ENCODE measurements around the gene EPHA10.
"Not testable (repeated sequence)": the region's sequence is repeated elsewhere in the genome, so short reads cannot be mapped to it uniquely, and the experiment has no call there.

EPHA10 gene

DNA sequence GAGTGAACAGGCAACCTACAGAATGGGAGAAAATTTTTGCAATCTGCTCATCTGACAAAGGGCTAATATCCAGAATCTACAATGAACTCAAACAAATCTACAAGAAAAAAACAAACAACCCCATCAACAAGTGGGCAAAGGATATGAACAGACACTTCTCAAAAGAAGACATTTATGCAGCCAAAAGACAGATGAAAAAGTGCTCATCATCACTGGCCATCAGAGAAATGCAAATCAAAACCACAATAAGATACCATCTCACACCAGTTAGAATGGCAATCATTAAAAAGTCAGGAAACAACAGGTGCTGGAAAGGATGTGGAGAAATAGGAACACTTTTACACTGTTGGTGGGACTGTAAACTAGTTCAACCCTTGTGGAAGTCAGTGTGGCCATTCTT is 6.5 kb upstream of the EPHA10 start:
- DNase-seq (ENCODE audit: low read depth, low spot score) = not testable (repeated sequence)

DNA sequence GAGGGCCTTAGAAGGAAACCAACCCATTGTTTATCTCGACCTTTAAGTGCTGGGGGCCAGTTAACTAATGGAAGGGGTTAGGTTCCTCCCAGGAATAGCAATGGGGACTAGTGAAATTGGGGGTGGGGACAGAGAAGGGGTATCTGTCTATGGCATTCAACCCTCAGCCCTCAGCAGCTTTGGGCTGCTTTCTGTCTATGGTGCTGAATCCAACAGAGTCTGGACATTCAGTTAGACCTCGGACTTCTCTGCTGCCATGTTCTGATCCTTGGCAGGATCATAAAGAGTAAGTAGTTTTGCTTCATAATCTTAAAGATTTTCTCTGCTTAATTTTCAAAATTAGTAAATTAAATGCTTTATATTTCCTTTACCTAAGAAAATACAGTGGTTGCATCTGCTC is 2.6 kb upstream of the EPHA10 start:
- DNase-seq (ENCODE audit: low read depth, low spot score) = no peak

DNA sequence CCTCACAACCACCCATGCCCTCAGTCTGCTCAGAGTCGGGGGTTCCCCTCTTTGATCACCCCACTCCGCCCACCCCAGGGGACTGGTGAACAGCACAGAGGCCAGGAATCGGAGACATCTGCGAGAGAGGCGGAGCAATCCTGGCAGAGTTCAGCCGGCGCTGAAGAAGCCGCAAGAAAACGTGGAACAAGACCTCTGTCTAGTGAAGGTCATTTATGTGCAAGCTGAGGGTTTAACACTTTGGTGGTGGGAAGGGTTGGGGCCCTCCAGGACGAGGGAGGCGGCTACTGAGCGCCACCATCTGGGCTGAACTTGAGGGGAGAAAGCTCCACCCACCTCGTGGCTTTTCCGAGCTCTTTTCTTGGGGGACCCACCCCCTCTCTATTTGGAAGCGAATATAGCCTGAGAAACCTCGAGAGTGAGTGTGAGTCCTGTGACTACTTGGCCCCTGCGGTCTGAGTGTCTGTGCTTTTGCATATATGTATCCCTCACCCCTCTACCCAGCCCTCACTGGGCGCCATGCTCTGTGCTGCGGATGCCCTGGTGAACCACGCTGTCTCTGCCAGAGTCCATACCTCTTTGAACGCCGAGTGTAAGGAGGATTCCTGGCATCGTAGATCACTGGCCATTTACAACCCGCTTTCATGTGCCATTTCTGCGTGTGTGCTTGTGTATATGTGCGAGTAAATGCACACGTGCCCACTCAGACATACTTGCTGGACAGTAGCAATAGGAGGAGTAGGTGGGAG is 1.2 kb upstream of the EPHA10 start:
- no peak for DNase-seq (ENCODE audit: low read depth, low spot score)

DNA sequence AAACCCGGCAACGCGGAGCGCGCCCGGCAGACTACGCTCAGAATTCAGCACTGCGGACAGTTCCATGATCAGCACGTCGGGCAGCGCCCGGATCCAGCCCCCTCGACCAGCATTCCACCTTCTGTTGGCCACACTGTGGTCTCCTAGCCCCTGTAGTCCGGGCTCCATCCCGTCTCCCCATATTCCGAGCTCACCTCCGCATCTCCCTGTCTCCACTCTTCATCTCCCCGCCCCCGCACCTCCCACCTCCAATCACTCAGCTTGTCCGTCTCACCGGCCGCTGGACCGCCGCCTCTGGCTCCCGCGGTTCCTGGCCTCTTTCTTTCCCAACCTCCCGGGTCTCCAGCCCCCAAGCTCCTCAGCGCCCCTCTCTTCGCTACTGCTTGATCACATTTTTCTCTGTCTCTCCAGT is 500 bp downstream of the EPHA10 start:
- DNase-seq (ENCODE audit: low read depth, low spot score) = no peak

DNA sequence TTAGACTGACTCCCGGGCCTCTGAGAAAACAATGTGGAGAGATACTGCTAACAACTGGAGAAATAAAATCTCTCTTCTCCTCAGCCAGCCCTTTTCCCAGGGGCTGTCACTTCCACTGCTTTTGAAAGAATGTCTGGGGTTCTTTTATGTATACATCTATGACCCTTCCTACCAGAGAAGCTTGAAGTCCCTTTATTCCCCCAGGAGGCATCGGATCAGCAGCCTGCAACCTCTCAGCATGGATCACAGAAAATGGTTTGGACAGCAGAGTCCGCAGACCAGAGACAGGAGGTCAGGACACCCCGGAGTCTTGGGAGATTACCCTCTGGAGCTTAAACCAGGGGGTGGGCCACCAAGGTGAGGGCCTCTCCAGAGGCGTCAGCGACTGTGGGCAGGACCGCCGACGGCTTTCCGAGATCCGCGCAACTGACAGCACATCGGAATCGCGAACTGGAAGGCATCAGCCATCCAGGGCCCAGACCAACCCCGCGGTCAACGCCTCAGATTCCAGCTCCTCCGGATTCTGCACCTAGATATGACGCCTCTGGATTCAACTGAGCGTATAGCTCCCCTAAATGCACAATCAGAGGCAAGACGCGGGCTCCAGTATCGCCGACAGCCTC is 1.0 kb downstream of the EPHA10 start:
- DNase-seq (ENCODE audit: low read depth, low spot score) = no peak

DNA sequence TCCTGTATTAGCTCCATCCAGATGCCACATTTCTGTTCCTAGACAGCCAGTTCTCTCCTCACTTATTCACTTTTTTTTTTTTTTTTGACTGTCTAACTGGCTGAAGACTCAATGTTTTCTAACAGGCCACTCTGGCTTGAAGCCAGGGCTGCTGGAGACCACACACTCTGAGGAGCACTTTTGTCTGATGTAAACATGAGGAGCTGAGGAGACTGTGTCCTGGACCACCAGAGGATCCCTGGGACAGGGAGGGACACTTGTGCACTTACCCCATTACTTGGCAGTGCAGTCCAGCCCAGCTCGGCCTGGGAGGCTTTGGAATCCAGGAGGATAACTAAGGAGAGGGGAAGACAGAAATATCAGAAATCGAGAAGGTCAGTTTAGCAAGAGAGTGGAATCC is 2.4 kb downstream of the EPHA10 start:
- no peak for DNase-seq (ENCODE audit: low read depth, low spot score)

DNA sequence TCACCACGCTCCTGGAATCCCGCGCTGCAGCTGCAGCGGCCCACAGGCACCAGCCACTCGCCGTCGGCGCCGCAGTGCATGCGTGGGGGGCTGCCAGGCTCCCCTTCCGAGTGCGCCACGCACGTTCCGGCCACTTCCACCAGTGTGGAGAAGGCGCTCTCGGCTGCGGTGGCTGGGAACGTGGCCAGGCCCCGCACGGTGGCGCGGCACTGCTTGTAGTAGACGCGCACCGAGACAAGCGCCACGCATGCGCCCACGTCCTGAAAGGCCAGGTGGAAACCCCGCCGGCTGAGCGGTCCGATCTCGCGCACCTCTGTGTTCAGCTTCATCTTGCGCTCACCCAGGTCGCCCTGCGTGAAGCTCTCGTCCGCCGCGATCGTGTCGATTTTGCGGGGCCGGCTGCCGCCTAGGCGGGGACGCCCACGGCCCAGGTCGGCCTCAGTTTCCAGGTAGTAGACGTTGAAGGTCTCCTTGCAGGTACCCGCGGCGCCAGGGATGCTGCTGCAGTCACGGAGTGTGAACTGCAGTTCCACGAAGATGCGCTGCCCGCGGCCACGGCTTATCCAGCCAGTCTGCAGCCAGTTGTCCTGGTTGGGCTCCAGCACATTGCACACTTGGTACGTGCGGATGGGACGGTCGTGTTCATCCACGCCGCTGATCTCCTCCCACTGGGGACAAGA is 3.4 kb downstream of the EPHA10 start:
- no peak for DNase-seq (ENCODE audit: low read depth, low spot score)

DNA sequence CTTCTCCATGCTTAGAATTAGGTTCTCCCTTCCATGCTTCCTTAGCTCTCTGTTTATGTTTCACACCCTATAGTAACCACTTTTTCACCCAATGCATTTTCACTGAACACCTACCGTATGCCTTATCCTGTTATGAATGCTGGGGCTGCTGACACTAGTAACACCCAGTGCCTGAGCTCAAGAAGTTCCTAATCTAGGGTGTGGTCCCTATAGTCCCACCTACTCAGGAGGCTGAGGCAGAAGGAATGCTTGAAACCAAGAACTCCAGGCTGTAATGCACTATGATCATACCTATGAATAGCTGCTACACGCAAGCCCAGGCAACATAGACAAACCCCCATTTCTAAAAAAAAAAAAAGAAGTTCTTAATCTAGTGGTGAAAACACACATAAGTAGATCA is 5.5 kb downstream of the EPHA10 start:
- DNase-seq (ENCODE audit: low read depth, low spot score) = no peak

DNA sequence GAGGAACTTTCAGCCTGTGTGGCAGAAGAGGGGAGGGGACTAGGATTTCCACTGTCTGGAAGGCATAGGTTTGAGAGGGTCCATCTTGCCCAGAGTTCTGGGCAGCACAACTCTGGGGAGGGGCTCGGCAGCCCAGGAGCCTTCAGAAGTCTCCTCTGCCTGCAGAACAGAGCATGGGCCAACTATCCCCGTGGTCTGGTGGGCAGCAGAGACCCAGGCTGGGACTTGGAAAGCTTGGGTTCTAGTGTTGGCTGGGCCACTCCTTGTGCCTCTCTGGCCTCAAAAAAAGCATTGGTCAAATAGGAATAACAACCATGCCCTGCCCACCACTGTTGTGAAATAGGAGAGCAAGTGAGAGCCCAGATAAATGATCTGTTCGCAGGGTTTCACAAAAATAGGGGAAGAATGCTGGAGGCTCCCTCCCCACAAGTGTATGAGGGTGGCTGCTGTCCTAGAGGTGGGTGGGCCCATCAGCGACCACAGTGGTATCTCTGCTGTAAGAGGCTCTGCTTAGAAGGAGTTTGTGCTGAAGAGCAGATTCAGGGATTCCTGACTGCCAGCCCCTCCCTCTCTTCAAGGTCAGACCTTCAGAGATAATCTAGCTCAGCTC is 8.9 kb downstream of the EPHA10 start:
- no peak for DNase-seq (ENCODE audit: low read depth, low spot score)

DNA sequence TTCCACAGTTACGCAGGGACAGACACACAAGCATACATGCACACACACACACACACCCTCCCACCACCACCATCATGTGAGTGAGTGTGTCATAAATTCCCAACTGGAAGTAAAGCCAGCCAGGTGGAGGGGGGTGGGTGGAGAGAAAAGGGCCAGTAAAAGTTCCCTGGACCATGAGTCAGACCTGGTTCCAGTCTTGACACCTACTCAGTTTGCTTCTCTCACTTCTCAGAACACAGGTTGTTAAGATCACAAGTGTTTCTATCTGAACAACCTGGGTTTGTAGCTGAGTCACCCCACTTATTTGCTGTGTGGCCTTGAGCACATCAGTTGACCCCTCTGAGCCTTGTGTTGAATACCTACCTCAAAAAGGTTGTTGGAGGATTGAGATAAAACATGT is 9.6 kb downstream of the EPHA10 start:
- no peak for DNase-seq (ENCODE audit: low read depth, low spot score)

DNA sequence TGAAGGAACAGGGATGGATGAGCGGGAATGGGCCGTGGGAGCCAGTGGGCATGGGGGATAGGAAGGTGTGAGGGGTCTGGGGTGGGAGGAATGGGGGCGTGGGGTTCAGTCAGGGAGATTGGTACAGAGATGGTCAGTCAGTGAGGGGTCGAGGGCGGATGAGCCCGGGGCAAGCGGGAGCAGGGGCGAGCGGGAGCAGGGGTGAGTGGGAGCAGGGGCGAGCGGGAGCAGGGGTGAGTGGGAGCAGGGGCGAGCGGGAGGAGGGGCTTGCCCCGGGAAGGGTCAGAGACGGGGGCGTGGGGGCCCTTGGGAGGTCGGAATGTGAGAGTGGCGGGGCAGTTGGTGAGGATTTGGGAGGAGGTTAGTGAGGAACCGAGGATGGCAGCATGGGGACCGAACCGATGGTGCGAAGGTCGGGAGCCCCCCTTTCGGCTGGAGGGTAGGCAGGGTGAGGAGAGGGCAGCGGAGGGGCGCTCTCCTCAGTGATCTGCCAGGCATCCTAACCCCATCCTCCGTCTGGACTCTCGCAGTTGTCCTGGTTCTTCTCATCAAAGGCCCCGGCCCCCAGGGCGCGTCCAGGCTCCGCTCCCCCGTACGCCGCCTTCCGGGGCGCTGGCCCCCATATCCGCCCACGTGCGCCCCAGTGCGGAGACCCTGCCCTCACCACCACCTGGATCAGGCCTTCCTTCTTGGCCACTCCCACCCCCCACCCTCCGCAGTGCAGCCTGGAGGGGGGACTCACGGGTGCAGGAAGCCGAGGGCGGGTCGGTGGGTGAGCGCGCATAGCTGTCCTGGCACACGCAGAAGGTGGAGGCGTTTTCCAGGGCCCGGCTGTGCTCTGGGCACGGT is 11.2 kb downstream of the EPHA10 start:
- DNase-seq (ENCODE audit: low read depth, low spot score) = no peak

DNA sequence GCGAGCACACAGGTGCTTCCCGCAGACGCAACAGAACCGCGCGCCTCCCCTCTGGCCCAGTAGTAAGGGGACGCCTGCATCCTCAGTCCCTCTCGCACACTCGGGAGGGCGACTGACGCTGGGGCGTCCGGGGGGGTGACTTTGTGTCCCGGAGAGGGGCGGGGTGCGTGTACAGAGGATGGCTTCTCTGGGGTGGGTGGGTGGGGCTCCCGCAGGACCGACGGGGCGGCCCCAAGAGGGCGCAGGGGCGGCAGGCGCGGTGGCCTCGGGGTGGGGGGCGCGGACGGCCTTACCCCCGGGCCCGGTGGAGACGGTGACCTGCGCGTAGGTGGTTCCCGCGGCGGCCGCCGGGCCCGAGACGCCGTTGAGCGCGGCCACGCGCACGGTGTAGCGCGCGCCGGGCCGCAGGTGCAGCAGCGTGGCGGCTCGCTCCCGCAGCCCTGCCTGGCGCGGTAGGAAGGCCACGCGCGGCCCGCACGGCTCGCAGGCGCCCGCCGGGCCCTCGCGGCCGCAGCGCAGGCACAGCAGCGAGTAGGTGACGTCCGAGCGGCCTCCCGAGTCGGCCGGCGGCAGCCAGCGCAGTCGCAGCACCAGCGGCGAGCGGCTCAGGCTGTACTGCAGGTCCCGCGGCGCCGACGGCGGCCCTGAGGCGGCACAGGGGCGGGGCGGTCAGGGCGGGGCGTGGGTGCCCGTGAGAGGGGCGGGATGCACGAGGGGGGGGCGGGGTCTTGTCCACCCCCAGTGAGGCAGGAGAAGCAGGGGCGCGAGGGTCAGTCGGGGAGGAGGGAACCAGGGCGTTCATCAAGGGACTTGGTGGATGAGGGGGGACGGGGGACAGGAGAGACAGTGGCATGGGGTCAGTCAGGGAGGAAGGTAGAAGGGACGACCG is 12.1 kb downstream of the EPHA10 start:
- DNase-seq (ENCODE audit: low read depth, low spot score) = no peak

DNA sequence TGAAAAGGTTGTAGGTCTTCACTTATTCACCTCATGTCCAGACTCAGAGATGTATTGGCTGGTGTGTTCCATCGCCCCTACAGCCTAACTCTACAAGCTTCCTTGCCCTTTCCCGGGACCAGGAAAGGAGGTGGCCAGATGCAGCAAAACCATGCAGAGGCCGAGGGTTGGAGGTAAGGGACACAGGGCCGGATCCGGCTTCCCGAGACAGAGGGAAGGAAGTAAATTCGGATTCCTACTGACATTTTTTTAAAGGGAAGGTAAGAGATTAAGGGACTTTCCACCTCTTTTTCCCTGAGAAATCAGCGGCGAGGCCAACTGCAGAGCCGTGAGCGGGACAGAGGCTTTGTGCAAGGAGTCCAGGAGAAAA is 12.7 kb downstream of the EPHA10 start:
- no peak for DNase-seq (ENCODE audit: low read depth, low spot score)

DNA sequence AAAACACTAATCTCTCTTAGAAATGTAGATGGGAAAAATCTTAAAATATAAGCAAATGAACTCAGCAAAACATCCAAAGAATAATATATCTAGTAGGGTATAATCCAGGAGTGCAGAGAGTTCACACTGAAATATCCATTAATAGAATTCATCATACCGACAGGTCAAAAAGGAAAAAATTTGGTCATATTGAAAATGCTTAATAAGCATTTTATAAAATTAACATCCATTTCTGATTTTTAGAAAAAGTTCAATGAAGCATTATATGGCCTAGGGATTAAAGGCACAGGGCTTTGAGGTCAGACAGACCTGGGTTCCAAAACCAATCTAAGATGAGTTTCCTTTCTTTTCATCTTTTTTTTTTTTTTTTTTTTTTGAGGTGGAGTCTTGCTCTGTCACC is 16.4 kb downstream of the EPHA10 start:
- no peak for DNase-seq (ENCODE audit: low read depth, low spot score)

DNA sequence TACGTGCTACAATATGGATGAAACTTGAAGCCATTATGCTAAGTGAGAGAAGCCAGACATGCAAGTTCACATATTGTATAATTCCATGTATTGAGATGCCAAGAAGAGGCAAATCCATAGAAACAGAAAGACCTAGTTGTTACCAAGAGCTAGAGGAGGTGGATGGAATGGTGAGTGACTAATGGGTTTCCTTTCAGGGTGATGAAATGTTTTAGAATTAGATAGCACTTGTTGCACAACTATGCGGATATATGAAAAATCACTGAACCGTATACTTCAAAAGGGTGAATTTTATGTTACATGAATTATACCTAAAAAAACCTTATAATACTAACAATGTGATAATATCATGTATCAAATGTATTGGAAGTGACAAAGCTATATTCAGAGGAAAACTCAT is 18.1 kb downstream of the EPHA10 start:
- DNase-seq (ENCODE audit: low read depth, low spot score) = no peak

DNA sequence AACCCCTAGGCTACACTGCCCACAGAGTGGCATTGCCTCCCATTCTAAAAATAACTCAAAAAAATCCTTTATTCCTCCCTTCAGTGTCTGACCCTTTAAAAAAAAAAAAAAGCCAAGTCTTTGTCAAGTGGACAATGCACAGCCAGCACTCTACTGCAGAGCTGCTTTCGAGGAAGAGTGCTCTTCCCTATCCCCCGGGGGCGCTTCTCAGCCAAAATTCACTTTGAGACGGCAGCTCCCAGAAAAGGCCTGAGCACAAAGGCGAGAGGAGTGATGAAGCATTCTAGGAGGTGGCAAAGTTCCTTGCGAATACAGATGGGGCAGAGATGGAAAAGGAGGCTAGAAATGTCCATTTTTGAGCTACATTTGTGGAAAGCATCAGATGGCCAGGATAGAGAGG is 23.3 kb downstream of the EPHA10 start:
- no peak for DNase-seq (ENCODE audit: low read depth, low spot score)

DNA sequence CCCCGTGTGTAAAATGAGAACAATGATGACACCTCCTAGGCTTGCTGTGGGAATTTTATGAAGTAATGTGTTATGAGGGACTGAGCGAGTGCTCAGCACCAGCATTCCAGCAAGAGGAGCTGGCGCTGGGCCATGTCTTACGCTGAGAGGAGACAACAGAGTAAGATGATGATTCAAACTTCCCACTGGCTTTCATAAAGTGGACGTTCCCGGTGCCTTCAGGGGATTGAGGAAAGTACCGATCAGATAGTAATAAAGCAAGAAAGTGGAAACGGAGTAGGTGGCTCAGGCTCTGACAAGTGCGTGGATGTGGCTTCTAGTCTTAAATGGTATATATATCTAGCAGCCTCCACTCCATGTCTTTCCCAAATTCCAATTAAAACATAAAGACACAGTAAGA is 23.8 kb downstream of the EPHA10 start:
- DNase-seq (ENCODE audit: low read depth, low spot score) = no peak

DNA sequence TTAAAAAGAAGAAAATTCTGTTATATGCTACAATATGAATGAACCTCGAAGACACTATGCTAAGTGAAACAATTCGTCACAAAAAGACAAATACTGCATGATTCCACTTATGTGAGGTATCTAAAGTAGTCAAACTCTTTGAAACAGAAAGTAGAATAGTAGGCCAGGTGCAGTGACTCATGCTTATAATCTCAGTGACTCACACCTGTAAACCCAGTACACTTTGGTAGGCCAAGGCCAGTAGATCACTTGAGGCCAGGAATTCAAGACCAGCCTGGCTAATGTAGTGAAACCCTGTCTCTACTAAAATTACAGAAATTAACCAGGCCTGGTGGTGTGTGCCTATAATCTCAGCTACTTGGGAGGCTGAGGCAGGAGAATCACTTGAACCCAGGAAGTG is 25.7 kb downstream of the EPHA10 start:
- DNase-seq (ENCODE audit: low read depth, low spot score) = no peak

DNA sequence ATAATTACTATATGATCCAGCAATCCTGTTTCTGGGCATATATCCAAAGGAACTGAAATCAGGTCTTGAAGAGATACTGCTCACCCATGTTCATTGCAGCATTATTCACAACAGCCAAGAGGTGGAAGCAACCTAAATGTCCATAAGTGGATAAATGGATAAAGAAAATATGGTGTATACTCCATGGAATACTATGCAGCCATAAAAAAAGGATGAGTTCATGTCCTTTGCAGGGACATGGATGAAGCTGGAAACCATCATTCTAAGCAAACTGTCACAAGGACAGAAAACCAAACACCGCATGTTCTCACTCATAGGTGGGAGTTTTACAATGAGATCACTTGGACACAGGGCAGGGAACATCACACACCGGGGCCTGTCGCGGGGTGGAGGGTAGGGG is 26.3 kb downstream of the EPHA10 start:
- not testable (repeated sequence) for DNase-seq (ENCODE audit: low read depth, low spot score)

DNA sequence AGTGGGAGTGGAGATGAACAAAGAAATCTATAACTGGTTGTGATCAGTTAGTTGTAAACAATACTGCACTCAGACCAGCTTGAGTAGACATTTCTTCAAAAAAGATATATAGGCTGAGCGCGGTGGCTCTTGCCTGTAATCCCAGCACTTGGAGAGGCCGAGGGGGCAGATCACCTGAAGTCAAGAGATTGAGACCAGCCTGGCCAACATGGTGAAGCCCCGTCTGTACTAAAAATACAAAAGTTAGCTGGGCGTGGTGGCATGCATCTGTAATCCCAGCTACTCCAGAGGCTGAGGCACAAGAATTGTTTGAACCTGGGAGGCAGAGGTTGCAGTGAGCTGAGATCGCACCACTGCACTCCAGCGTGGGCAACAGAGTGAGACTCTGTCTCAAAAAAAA is 26.9 kb downstream of the EPHA10 start:
- DNase-seq (ENCODE audit: low read depth, low spot score) = not testable (repeated sequence)

Data from brain pericyte (primary cell).